ENCODE data around the gene MEIOB.
"Not testable (repeated sequence)": the region's sequence is repeated elsewhere in the genome, so short reads cannot be mapped to it uniquely, and the experiment has no call there.

- not testable (repeated sequence) for TF ChIP-seq CTCF (IDR thresholded peaks at IDR 0.05; ENCODE audit: poor library complexity); EZH2 (IDR thresholded peaks at IDR 0.05; ENCODE audit: borderline replicate concordance); EZH2phosphoT487 (IDR thresholded peaks at IDR 0.05; ENCODE audit: low read depth, severe bottlenecking, unreplicated experiment)
Measured at GRCh38 chr16:1897692-1898091, 25.7 kb upstream of the MEIOB start.

All from hepatocyte (in vitro differentiated cells).